ENCODE measurements around the gene PHLPP2.

Gene PHLPP2

GRCh38 chr16:71724320-71724751, at the start of gene PHLPP2:
Gene PHLPP2 (minus strand): TSS chr16:71724701. CDS start chr16:71714795, 9,906 bp downstream.
- no peak for DNase-seq (ENCODE audit: low read depth in 2 of 2)

- no peak for DNase-seq (ENCODE audit: low read depth in 2 of 2)
Observed at GRCh38 chr16:71771571-71771970, 47.1 kb upstream of the PHLPP2 start.

- no peak for DNase-seq (ENCODE audit: low read depth in 2 of 2)
Observed at GRCh38 chr16:71769222-71769621, 44.7 kb upstream of the PHLPP2 start.

GRCh38 chr16:71767060-71767900, 42.8 kb upstream of the PHLPP2 start:
- no peak for DNase-seq (ENCODE audit: low read depth in 2 of 2)

- no peak for DNase-seq (ENCODE audit: low read depth in 2 of 2)
Observed at GRCh38 chr16:71762186-71762585, 37.7 kb upstream of the PHLPP2 start.

- DNase-seq (ENCODE audit: low read depth in 2 of 2): no peak
Observed at GRCh38 chr16:71761097-71761496, 36.6 kb upstream of the PHLPP2 start.

GRCh38 chr16:71758293-71758760, 33.8 kb upstream of the PHLPP2 start:
- DNase-seq (ENCODE audit: low read depth in 2 of 2): no peak

GRCh38 chr16:71754652-71755051, 30.2 kb upstream of the PHLPP2 start:
- DNase-seq (ENCODE audit: low read depth in 2 of 2): no peak

GRCh38 chr16:71754108-71754507, 29.6 kb upstream of the PHLPP2 start:
- DNase-seq (ENCODE audit: low read depth in 2 of 2): no peak

GRCh38 chr16:71748226-71748625, 23.7 kb upstream of the PHLPP2 start:
- DNase-seq (ENCODE audit: low read depth in 2 of 2): no peak

- DNase-seq (ENCODE audit: low read depth in 2 of 2): no peak
Observed at GRCh38 chr16:71746442-71747046, 22.0 kb upstream of the PHLPP2 start.

- DNase-seq (ENCODE audit: low read depth in 2 of 2): no peak
Observed at GRCh38 chr16:71738855-71739254, 14.4 kb upstream of the PHLPP2 start.

- no peak for DNase-seq (ENCODE audit: low read depth in 2 of 2)
Observed at GRCh38 chr16:71737501-71737900, 13.0 kb upstream of the PHLPP2 start.

GRCh38 chr16:71734511-71734910, 10.0 kb upstream of the PHLPP2 start:
- DNase-seq (ENCODE audit: low read depth in 2 of 2): no peak

GRCh38 chr16:71732587-71732986, 8.1 kb upstream of the PHLPP2 start:
- DNase-seq (ENCODE audit: low read depth in 2 of 2): no peak

- DNase-seq (ENCODE audit: low read depth in 2 of 2): no peak
Observed at GRCh38 chr16:71727551-71728324, 3.2 kb upstream of the PHLPP2 start.

GRCh38 chr16:71726476-71727315, 2.2 kb upstream of the PHLPP2 start:
- no peak for DNase-seq (ENCODE audit: low read depth in 2 of 2)

GRCh38 chr16:71723537-71724319, 773 bp downstream of the PHLPP2 start:
- DNase-seq (ENCODE audit: low read depth in 2 of 2): peak; percentile 58 to 67

- peak; percentile 31 to 57 for DNase-seq (ENCODE audit: low read depth in 2 of 2)
Observed at GRCh38 chr16:71722801-71723536, 1.5 kb downstream of the PHLPP2 start.
